ENCODE data around the gene LSM14A. TPM values are rescaled to one million over a fixed set of nuclear protein-coding genes. Genes with fewer than 3 reads are reported as not detected.

Gene LSM14A
- polyA plus RNA-seq, 5 donors: 127 to 162 (median 159) TPM

GRCh38 chr19:34278783-34279182 is 106.5 kb downstream of the LSM14A start:
- no peak for DNase-seq

Other genes starting within 250 kb of the LSM14A start
- gene GARRE1, start 82.0 kb downstream of the LSM14A start, polyA plus RNA-seq (ENCODE audit: insufficient read depth in 1 of 5, insufficient read length in 5 of 5, low replicate concordance in 1 of 5): 10 to 100 TPM; 30.5 to 46.0 (median 37.5) TPM
- gene GPI, start 192.7 kb downstream of the LSM14A start, polyA plus RNA-seq (ENCODE audit: insufficient read depth in 1 of 5, insufficient read length in 5 of 5, low replicate concordance in 1 of 5): 100 to 1,000 TPM in 3 of 5 donors, 10 to 100 TPM in 2; 73.2 to 114 (median 105) TPM
- gene PDCD2L, start 231.9 kb downstream of the LSM14A start, polyA plus RNA-seq (ENCODE audit: insufficient read depth in 1 of 5, insufficient read length in 5 of 5, low replicate concordance in 1 of 5): 10 to 100 TPM; 10.8 to 17.6 (median 15.0) TPM

Data from right lung (tissue), 5 donors.